PFSK-1 (cell line): ENCODE measurements around the gene CCDC88C.

Experiments used
- FOXP2 ChIP-seq: optimal IDR thresholded peaks from 2 replicates; pipeline ENCODE3; 2011; ENCODE audit warnings: borderline replicate concordance, control low read depth, inconsistent platforms; ENCODE audit not compliant: insufficient read depth; ENCODE audit errors: extremely low read length, extremely low read depth
- POLR2AphosphoS5 ChIP-seq: IDR thresholded peaks from 2 replicates; pipeline ENCODE4 v1.6.1; 2012; ENCODE audit warnings: low read depth, mild to moderate bottlenecking, control low read depth, low read length, moderate library complexity
- REST ChIP-seq, 2 experiments: IDR thresholded peaks; 2 replicates each; pipeline versions ENCODE4 v1.6.1 to v1.8.0; 2011 to 2012; ENCODE audit warnings: low read depth in 2 of 2, low read length in 2 of 2, control low read depth in 1 of 2, inconsistent platforms in 1 of 2, mild to moderate bottlenecking in 1 of 2, moderate library complexity in 1 of 2; ENCODE audit not compliant: insufficient read depth in 1 of 2
- SIN3A ChIP-seq: IDR thresholded peaks from 2 replicates; pipeline ENCODE4 v1.6.1; 2012; ENCODE audit warnings: mild to moderate bottlenecking, low read length, moderate library complexity, borderline replicate concordance; ENCODE audit not compliant: insufficient read depth
- TAF1 ChIP-seq: IDR thresholded peaks from 2 replicates; pipeline ENCODE4 v1.6.1; 2012; ENCODE audit warnings: low read length, control low read depth, borderline replicate concordance; ENCODE audit not compliant: insufficient read depth

CCDC88C gene

GRCh38 chr14:91282954-91283645 lies 134.5 kb downstream of the CCDC88C start:
- TF ChIP-seq FOXP2 (no peak), POLR2AphosphoS5 (no peak), REST (IDR thresholded peaks at IDR 0.05; ENCODE audit: insufficient read depth in 1 of 2, low read depth in 2 of 2, low read length in 2 of 2) (no peak), SIN3A (no peak), TAF1 (no peak)

GRCh38 chr14:91281346-91281745 lies 136.3 kb downstream of the CCDC88C start:
- no peak for TF ChIP-seq POLR2AphosphoS5
- no peak for TF ChIP-seq SIN3A
- no peak for TF ChIP-seq TAF1
- TF ChIP-seq REST (IDR thresholded peaks at IDR 0.05; ENCODE audit: insufficient read depth in 1 of 2, low read depth in 2 of 2, low read length in 2 of 2) = no peak
- TF ChIP-seq FOXP2 = no peak

GRCh38 chr14:91280129-91280528 lies 137.5 kb downstream of the CCDC88C start:
- no peak for TF ChIP-seq REST (IDR thresholded peaks at IDR 0.05; ENCODE audit: insufficient read depth in 1 of 2, low read depth in 2 of 2, low read length in 2 of 2)
- no peak for TF ChIP-seq FOXP2
- TF ChIP-seq POLR2AphosphoS5 = no peak
- no peak for TF ChIP-seq TAF1
- TF ChIP-seq SIN3A = no peak

GRCh38 chr14:91279354-91279753 lies 138.3 kb downstream of the CCDC88C start:
- no peak for TF ChIP-seq TAF1
- TF ChIP-seq POLR2AphosphoS5 = no peak
- no peak for TF ChIP-seq FOXP2
- TF ChIP-seq SIN3A = no peak
- TF ChIP-seq REST (IDR thresholded peaks at IDR 0.05; ENCODE audit: insufficient read depth in 1 of 2, low read depth in 2 of 2, low read length in 2 of 2) = no peak
